ENCODE data around the gene LARGE1.
"Not testable (repeated sequence)": the region's sequence is repeated elsewhere in the genome, so short reads cannot be mapped to it uniquely, and the experiment has no call there.

LARGE1 gene

GRCh38 chr22:33591946-33592345, 328.3 kb downstream of the LARGE1 start:
- DNase-seq (ENCODE audit: low spot score): no peak

GRCh38 chr22:33589297-33589696, 331.0 kb downstream of the LARGE1 start:
- no peak for DNase-seq (ENCODE audit: low spot score)

- no peak for DNase-seq (ENCODE audit: low spot score)
Observed at GRCh38 chr22:33588860-33589259, 331.4 kb downstream of the LARGE1 start.

- no peak for DNase-seq (ENCODE audit: low spot score)
Observed at GRCh38 chr22:33584152-33584551, 336.1 kb downstream of the LARGE1 start.

GRCh38 chr22:33582822-33583400, 337.4 kb downstream of the LARGE1 start:
- DNase-seq (ENCODE audit: low spot score): no peak

- DNase-seq (ENCODE audit: low spot score): no peak
Observed at GRCh38 chr22:33580310-33580709, 340.0 kb downstream of the LARGE1 start.

GRCh38 chr22:33579448-33580093, 340.7 kb downstream of the LARGE1 start:
- DNase-seq (ENCODE audit: low spot score): no peak

- no peak for DNase-seq (ENCODE audit: low spot score)
Observed at GRCh38 chr22:33578752-33579151, 341.5 kb downstream of the LARGE1 start.

- DNase-seq (ENCODE audit: low spot score): no peak
Observed at GRCh38 chr22:33577862-33578411, 342.3 kb downstream of the LARGE1 start.

GRCh38 chr22:33576205-33576604, 344.1 kb downstream of the LARGE1 start:
- DNase-seq (ENCODE audit: low spot score): no peak

GRCh38 chr22:33575771-33576170, 344.5 kb downstream of the LARGE1 start:
- DNase-seq (ENCODE audit: low spot score): no peak

GRCh38 chr22:33575041-33575440, 345.2 kb downstream of the LARGE1 start:
- no peak for DNase-seq (ENCODE audit: low spot score)

- no peak for DNase-seq (ENCODE audit: low spot score)
Observed at GRCh38 chr22:33573479-33573878, 346.8 kb downstream of the LARGE1 start.

GRCh38 chr22:33572086-33572485, 348.2 kb downstream of the LARGE1 start:
- no peak for DNase-seq (ENCODE audit: low spot score)

- DNase-seq (ENCODE audit: low spot score): no peak
Observed at GRCh38 chr22:33570110-33570509, 350.2 kb downstream of the LARGE1 start.

- DNase-seq (ENCODE audit: low spot score): no peak
Observed at GRCh38 chr22:33569559-33569958, 350.7 kb downstream of the LARGE1 start.

GRCh38 chr22:33569018-33569417, 351.3 kb downstream of the LARGE1 start:
- DNase-seq (ENCODE audit: low spot score): no peak

GRCh38 chr22:33566495-33566894, 353.8 kb downstream of the LARGE1 start:
- DNase-seq (ENCODE audit: low spot score): not testable (repeated sequence)

GRCh38 chr22:33565580-33565995, 354.7 kb downstream of the LARGE1 start:
- DNase-seq (ENCODE audit: low spot score): no peak

- DNase-seq (ENCODE audit: low spot score): no peak
Observed at GRCh38 chr22:33564683-33565082, 355.6 kb downstream of the LARGE1 start.

GRCh38 chr22:33563220-33563964, 356.9 kb downstream of the LARGE1 start:
- no peak for DNase-seq (ENCODE audit: low spot score)

- no peak for DNase-seq (ENCODE audit: low spot score)
Observed at GRCh38 chr22:33562501-33562900, 357.8 kb downstream of the LARGE1 start.
